HG03175 (cell line): ENCODE results near the gene ULK4.
"Not testable (repeated sequence)": the region's sequence is repeated elsewhere in the genome, so short reads cannot be mapped to it uniquely, and the experiment has no call there.

Source experiments
- ATAC-seq: cut with Tn5 transposase; IDR thresholded peaks from one replicate; pipeline ENCODE4 v1.9.1; 2021; ENCODE audit warnings: mild to moderate bottlenecking, moderate library complexity; ENCODE audit not compliant: unreplicated experiment

Gene ULK4

GRCh38 chr3:41695806-41696205 is 266.1 kb downstream of the ULK4 start:
- not testable (repeated sequence) for ATAC-seq

GRCh38 chr3:41693799-41694198 is 268.1 kb downstream of the ULK4 start:
- no peak for ATAC-seq

- no peak for ATAC-seq
Observed at GRCh38 chr3:41690766-41691563, 270.9 kb downstream of the ULK4 start.

- no peak for ATAC-seq
Observed at GRCh38 chr3:41688595-41689380, 273.1 kb downstream of the ULK4 start.

- ATAC-seq: no peak
Observed at GRCh38 chr3:41684797-41685735, 276.8 kb downstream of the ULK4 start.

GRCh38 chr3:41683666-41684350 is 278.1 kb downstream of the ULK4 start:
- ATAC-seq: no peak

GRCh38 chr3:41682996-41683395 is 278.9 kb downstream of the ULK4 start:
- no peak for ATAC-seq

GRCh38 chr3:41682382-41682781 is 279.5 kb downstream of the ULK4 start:
- no peak for ATAC-seq

- ATAC-seq: no peak
Observed at GRCh38 chr3:41681479-41681878, 280.4 kb downstream of the ULK4 start.

GRCh38 chr3:41679374-41679773 is 282.5 kb downstream of the ULK4 start:
- no peak for ATAC-seq

- not testable (repeated sequence) for ATAC-seq
Observed at GRCh38 chr3:41675102-41675501, 286.8 kb downstream of the ULK4 start.

- ATAC-seq: no peak
Observed at GRCh38 chr3:41674449-41674848, 287.5 kb downstream of the ULK4 start.

GRCh38 chr3:41673650-41674049 is 288.3 kb downstream of the ULK4 start:
- ATAC-seq: no peak

GRCh38 chr3:41668379-41668778 is 293.5 kb downstream of the ULK4 start:
- ATAC-seq: no peak

- ATAC-seq: no peak
Observed at GRCh38 chr3:41662288-41662687, 299.6 kb downstream of the ULK4 start.

GRCh38 chr3:41661796-41662195 is 300.1 kb downstream of the ULK4 start:
- no peak for ATAC-seq

GRCh38 chr3:41660510-41660909 is 301.4 kb downstream of the ULK4 start:
- no peak for ATAC-seq

GRCh38 chr3:41653571-41654239 is 308.2 kb downstream of the ULK4 start:
- no peak for ATAC-seq

- ATAC-seq: no peak
Observed at GRCh38 chr3:41652931-41653330, 309.0 kb downstream of the ULK4 start.

GRCh38 chr3:41652506-41652905 is 309.4 kb downstream of the ULK4 start:
- no peak for ATAC-seq
